B cell (primary cell): ENCODE results near the gene NCK1. TPM values are rescaled to one million over a fixed set of nuclear protein-coding genes. Genes with fewer than 3 reads are reported as not detected.

Experiments
- ATAC-seq: fragments of 200-7000 bp; cut with Tn5 transposase; one replicate; pipeline ENCODE4 v1.10.0; 2021; ENCODE audit warnings: low read depth, mild to moderate bottlenecking, moderate number of reproducible peaks, moderate library complexity
- CTCF ChIA-PET: fragments of 350-600 bp; sonication (Branson Sonifier 250); formaldehyde crosslinking; loops from one replicate; lab custom pipeline; 2021; ENCODE audit warnings: antibody characterized with exemption, inconsistent platforms; lab: Charles Lee
- POLR2A ChIA-PET: fragments of 350-600 bp; sonication (Branson Sonifier 250); formaldehyde crosslinking; loops from one replicate; lab custom pipeline; 2021; ENCODE audit warnings: antibody characterized with exemption; lab: Charles Lee
- DNase-seq: peaks from one replicate; pipeline ENCODE4 v3.0.0; 2013
- H2AFZ ChIP-seq: 2 replicates; pipeline ENCODE4 v1.6.1; 2012; ENCODE audit warnings: mild to moderate bottlenecking, low read depth, low read length; ENCODE audit not compliant: insufficient read depth, poor library complexity, severe bottlenecking
- H3K27ac ChIP-seq, 2 donors: 1 replicate in 1 of 2; 2 replicates in 1 of 2; pipeline ENCODE4 v1.5.1; 2012 to 2013; ENCODE audit warnings: low read length in 2 of 2, mild to moderate bottlenecking in 2 of 2, moderate library complexity in 1 of 2
- H3K27me3 ChIP-seq, 4 experiments: fragments of 200-600 bp in 1 of 4; sonication (generic) in 1 of 4; replicated peaks in 1 of 4; 1 replicate in 2 of 4; 2 replicates in 2 of 4; pipeline versions ENCODE4 v1.6.1 to v1.7.0; 2013 to 2016; ENCODE audit warnings: low read length in 3 of 4, mild to moderate bottlenecking in 2 of 4, mixed read lengths in 1 of 4, moderate library complexity in 1 of 4; ENCODE audit not compliant: insufficient read depth in 4 of 4, control insufficient read depth in 3 of 4; ENCODE audit errors: control extremely low read depth in 1 of 4
- H3K36me3 ChIP-seq, 2 experiments: replicated peaks in 1 of 2; 1 replicate in 1 of 2; 2 replicates in 1 of 2; pipeline versions ENCODE4 v1.6.1 to v1.7.1; 2013; ENCODE audit warnings: low read length in 1 of 2; ENCODE audit not compliant: insufficient read depth in 2 of 2, control insufficient read depth in 1 of 2; ENCODE audit errors: control extremely low read depth in 1 of 2, extremely low read depth in 1 of 2
- H3K4me1 ChIP-seq, 2 donors: fragments of 200-600 bp in 1 of 2; sonication (generic) in 1 of 2; 1 replicate in 1 of 2; 2 replicates in 1 of 2; pipeline versions ENCODE4 v1.5.1 to v1.6.1; 2013 to 2017; ENCODE audit warnings: low read length in 2 of 2; ENCODE audit not compliant: control insufficient read depth in 2 of 2, insufficient read depth in 2 of 2
- H3K4me2 ChIP-seq: replicated peaks from 2 replicates; pipeline ENCODE3; 2012; ENCODE audit warnings: mild to moderate bottlenecking, low read depth, low read length; ENCODE audit not compliant: poor library complexity, severe bottlenecking
- H3K4me3 ChIP-seq, 5 experiments: fragments of 200-600 bp in 1 of 5; sonication (generic) in 1 of 5; 1 replicate in 3 of 5; 2 replicates in 2 of 5; pipeline versions ENCODE4 v1.5.1 to v1.7.0; 2011 to 2016; ENCODE audit warnings: low read length in 4 of 5, mild to moderate bottlenecking in 4 of 5, low read depth in 2 of 5, control low read depth in 1 of 5, moderate library complexity in 1 of 5; ENCODE audit not compliant: insufficient read depth in 1 of 5; ENCODE audit errors: control extremely low read depth in 1 of 5, extremely low read depth in 1 of 5
- H3K79me2 ChIP-seq: fragments of 200-600 bp; sonication (generic); one replicate; pipeline ENCODE4 v1.6.0; 2016; ENCODE audit warnings: low read length; ENCODE audit not compliant: control insufficient read depth, insufficient read depth
- H3K9ac ChIP-seq: fragments of 200-600 bp; sonication (generic); 2 replicates; pipeline ENCODE4 v1.6.1; 2017; ENCODE audit warnings: mild to moderate bottlenecking, low read length, moderate library complexity
- H3K9me3 ChIP-seq, 3 donors: one replicate each; pipeline versions ENCODE4 v1.6.1 to v1.7.1; 2013; ENCODE audit warnings: low read length in 2 of 3; ENCODE audit not compliant: control insufficient read depth in 2 of 3, insufficient read depth in 1 of 3; ENCODE audit errors: control extremely low read depth in 1 of 3
- H4K20me1 ChIP-seq: 2 replicates; pipeline ENCODE4 v1.6.0; 2012; ENCODE audit warnings: mild to moderate bottlenecking, low read length; ENCODE audit not compliant: insufficient read depth, control insufficient read depth, poor library complexity, severe bottlenecking
- H3K27ac Mint-ChIP-seq: one replicate; pipeline ENCODE4 v1.8.0; 2021; ENCODE audit warnings: mixed read lengths
- H3K27me3 Mint-ChIP-seq: one replicate; pipeline ENCODE4 v1.8.0; 2021; ENCODE audit warnings: mixed read lengths
- H3K4me1 Mint-ChIP-seq: one replicate; pipeline ENCODE4 v1.8.0; 2021; ENCODE audit warnings: mixed read lengths
- H3K4me3 Mint-ChIP-seq: one replicate; pipeline ENCODE4 v1.8.0; 2021; ENCODE audit warnings: mixed read lengths
- H3K9me3 Mint-ChIP-seq: one replicate; pipeline ENCODE4 v1.8.0; 2022; ENCODE audit warnings: mixed read lengths; ENCODE audit not compliant: insufficient read depth
- EZH2 ChIP-seq: IDR thresholded peaks from 2 replicates; pipeline ENCODE4 v1.6.1; 2012; ENCODE audit warnings: borderline replicate concordance, low read depth, mild to moderate bottlenecking, moderate library complexity, low read length; ENCODE audit not compliant: insufficient read depth, poor library complexity, severe bottlenecking
- WGBS: methylation state at CpG from one replicate; pipeline ENCODE4 v1.1.5; 2013; ENCODE audit warnings: missing lambda C conversion rate; ENCODE audit not compliant: insufficient coverage; 5-methylcytosine and 5-hydroxymethylcytosine counted together
- intact Hi-C: fragments of 100-400 bp; cut with micrococcal nuclease; formaldehyde crosslinking; loops from one replicate; pipeline ENCODE4 v1.10.0; 2022
- polyA plus RNA-seq: library from polyadenylated mRNA; depleted of rRNA; stranded (reverse); fragments of >200 nt; gene quantifications from 2 replicates; pipeline ENCODE4 v1.2.3, GENCODE V29; 2012
- total RNA-seq, 2 donors: library from RNA; stranded (reverse); fragments of 120-200 nt in 1 of 2; gene quantifications; 1 replicate in 1 of 2; 2 replicates in 1 of 2; pipeline versions ENCODE4 v1.2.3 to v1.2.4, GENCODE V29; 2013 to 2022
- TF ChIP-seq, protein P1 (sequence below): fragments of 200-600 bp; IDR thresholded peaks from one replicate; pipeline ENCODE4 v1.8.0; 2022; ENCODE audit warnings: antibody characterized with exemption, mild to moderate bottlenecking

NCK1 gene
- total and polyA plus RNA-seq, 2 donors (not counting 1 experiment from before 2014, with no cell fraction given): 12.6 to 32.4 TPM

DNA sequence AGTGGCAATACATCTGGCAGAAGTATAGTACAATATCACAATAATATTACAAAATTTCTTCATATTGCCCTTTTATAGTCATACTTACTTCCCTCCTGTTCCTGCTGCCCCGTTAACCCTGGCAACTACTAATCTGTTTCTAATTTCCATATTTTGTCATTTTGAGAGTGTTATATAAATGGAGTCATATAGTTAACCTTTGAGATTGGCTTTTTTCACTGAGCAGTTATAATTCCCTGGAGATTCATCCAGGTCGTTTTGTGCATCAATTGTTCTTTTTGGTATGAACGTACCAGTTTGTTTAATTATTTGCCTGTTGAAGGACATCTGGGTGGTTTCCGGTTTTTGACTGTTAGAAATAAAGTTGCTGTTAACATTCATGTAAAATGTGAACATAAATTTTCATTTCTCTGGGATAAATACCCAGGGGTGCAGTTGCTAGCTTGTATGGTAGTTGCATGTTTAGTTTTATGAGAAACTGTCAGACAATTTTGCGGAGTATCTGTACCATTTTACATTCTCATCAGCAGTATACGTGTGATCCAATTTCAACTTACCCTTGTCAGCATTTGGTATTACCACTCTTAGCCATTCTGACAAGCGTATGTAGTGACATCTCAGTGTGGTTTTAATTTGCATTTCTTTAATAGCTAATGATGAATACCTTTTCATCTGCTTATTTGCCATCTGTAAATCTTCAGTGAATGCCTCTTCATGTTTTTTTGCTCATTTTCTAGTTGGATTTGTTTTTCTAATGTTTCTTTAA lies 63.6 kb downstream of the NCK1 start:
- Histone ChIP-seq H3K4me3 (no peak overlapping the region), H2AFZ (no peak overlapping the region), H4K20me1 (peaks cover 18% of the 10 kb centered on the region), H3K36me3 (peaks cover 0 to 17% of the 10 kb centered on the region in 2 experiments), H3K27me3 (no peaks in the 10 kb centered on the region), H3K9me3 (no peaks in the 10 kb centered on the region), H3K4me2 (peak overlapping the region; percentile 18), H3K4me1 (peaks cover 6 to 14% of the 10 kb centered on the region in 2 donors), H3K27ac (no peak overlapping the region), H3K79me2 (peaks cover 71% of the 10 kb centered on the region), H3K9ac (no peak overlapping the region)
- no peak for ATAC-seq
- H3K27ac Mint-ChIP-seq: no peak overlapping the region
- no peak for TF ChIP-seq EZH2
- TF ChIP-seq, protein P1, sequence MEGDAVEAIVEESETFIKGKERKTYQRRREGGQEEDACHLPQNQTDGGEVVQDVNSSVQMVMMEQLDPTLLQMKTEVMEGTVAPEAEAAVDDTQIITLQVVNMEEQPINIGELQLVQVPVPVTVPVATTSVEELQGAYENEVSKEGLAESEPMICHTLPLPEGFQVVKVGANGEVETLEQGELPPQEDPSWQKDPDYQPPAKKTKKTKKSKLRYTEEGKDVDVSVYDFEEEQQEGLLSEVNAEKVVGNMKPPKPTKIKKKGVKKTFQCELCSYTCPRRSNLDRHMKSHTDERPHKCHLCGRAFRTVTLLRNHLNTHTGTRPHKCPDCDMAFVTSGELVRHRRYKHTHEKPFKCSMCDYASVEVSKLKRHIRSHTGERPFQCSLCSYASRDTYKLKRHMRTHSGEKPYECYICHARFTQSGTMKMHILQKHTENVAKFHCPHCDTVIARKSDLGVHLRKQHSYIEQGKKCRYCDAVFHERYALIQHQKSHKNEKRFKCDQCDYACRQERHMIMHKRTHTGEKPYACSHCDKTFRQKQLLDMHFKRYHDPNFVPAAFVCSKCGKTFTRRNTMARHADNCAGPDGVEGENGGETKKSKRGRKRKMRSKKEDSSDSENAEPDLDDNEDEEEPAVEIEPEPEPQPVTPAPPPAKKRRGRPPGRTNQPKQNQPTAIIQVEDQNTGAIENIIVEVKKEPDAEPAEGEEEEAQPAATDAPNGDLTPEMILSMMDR: no peak
- peak overlapping the region; percentile 62 for H3K4me3 Mint-ChIP-seq
- no peak for DNase-seq
- H3K4me1 Mint-ChIP-seq: peaks cover 49% of the 10 kb centered on the region
- intact Hi-C loops: no loop called here
- CTCF ChIA-PET: no interaction called here
- WGBS: 44% methylated on average over 2 of the region's 7 CpGs
- no peaks in the 10 kb centered on the region for H3K9me3 Mint-ChIP-seq
- POLR2A ChIA-PET: no interaction called here
- H3K27me3 Mint-ChIP-seq: no peaks in the 10 kb centered on the region

DNA sequence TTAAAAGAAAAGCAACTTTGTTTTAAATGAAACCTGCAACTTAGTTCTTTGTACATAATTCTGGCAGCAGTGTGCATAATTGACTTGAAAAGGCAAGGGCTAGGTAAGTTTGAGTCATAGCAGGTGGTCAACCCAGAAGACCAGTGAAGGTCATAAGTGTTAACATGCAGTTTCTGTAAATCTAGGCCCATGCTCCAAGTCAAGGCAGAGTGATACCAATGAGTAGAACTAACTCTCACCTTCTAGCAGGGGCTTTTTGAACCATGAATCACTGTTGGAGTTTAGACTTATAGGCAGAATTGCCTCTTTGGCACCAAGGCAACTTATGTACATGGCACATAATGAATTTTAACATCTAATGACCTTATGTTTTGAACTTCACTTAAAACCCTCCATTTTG lies 66.2 kb downstream of the NCK1 start:
- Histone ChIP-seq H3K9me3 (no peaks in the 10 kb centered on the region), H2AFZ (no peak overlapping the region), H3K9ac (no peak overlapping the region), H3K27me3 (no peaks in the 10 kb centered on the region), H3K36me3 (peaks cover 0 to 17% of the 10 kb centered on the region in 2 experiments), H3K27ac (no peak overlapping the region), H4K20me1 (peaks cover 8% of the 10 kb centered on the region), H3K4me1 (peaks cover 20 to 31% of the 10 kb centered on the region in 2 donors), H3K4me2 (no peak overlapping the region), H3K4me3 (no peak overlapping the region), H3K79me2 (peaks cover 55% of the 10 kb centered on the region)
- intact Hi-C loops: no loop called here
- Mint-ChIP-seq H3K4me3 (no peak overlapping the region), H3K27me3 (no peaks in the 10 kb centered on the region), H3K27ac (no peak overlapping the region), H3K9me3 (no peaks in the 10 kb centered on the region), H3K4me1 (peaks cover 53% of the 10 kb centered on the region)
- DNase-seq (no peak), ATAC-seq (no peak)
- ChIA-PET CTCF (interaction anchor here (0.6 to 0.9 kb wide), 2 partner anchors 22 to 34 kb away, joined by 3 to 4 read pairs; no protein-coding TSS in a partner anchor), POLR2A (no interaction called here)
- no peak for TF ChIP-seq EZH2
- TF ChIP-seq, protein P1: no peak
